Embryonic facial prominence (tissue), 1 donor: ENCODE results near the gene TMEM213.
A peak's percentile ranks its signal among the peaks of the same experiment; 100 is the strongest.

ENCODE experiments used
- DNase-seq: peaks from one replicate; pipeline ENCODE4 v3.0.0-alpha.2; 2016; ENCODE audit errors: extremely low spot score

The TMEM213 gene

DNA sequence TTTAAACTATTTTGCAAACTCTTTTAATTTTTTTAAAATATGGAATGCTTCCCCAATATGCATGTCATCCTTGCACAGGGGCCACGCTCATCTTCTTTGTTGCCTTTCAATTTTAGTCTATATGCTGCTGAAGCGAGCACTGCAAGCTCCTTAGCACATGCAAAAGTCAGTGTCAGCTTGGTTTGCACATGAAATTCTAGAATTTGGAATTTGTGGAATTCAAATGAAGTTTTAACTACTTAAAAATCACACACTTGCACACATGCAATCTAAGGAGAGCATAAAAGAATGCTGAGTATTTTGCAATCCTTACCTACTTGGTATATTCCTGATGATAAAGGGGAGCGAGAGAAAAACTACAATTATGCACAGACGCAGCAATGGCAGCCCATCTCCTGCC lies 78.5 kb downstream of the TMEM213 start:
- no peak for DNase-seq

GRCh38 chr7:138878051-138878450 lies 80.3 kb downstream of the TMEM213 start:
- no peak for DNase-seq

- no peak for DNase-seq
These were observed 81.1 kb downstream of the TMEM213 start for GRCh38 chr7:138878856-138879255.

DNA sequence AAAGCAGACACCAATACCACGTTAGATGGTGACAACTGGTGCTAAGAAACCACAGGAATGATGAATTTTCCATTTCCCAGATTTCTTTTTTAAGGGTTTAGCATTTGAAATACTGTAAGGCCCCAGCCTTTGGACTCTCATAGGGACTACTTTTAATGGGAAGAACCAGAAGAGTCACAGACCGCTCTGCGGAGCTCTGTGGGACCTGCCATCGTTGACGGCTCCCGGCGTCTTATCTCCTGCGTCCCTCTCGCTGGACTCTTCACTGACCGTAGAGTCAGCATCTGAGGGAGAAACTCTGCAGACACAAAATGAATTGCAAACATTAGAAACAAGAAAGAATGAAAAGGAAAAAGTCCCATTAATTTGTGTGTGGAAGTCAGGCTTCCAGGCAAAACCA lies 81.6 kb downstream of the TMEM213 start:
- DNase-seq: no peak

GRCh38 chr7:138880881-138881578 lies 83.2 kb downstream of the TMEM213 start:
- DNase-seq: no peak

- DNase-seq: no peak
These were observed 83.9 kb downstream of the TMEM213 start for GRCh38 chr7:138881579-138882188.

GRCh38 chr7:138882249-138882648 lies 84.5 kb downstream of the TMEM213 start:
- DNase-seq: no peak

DNA sequence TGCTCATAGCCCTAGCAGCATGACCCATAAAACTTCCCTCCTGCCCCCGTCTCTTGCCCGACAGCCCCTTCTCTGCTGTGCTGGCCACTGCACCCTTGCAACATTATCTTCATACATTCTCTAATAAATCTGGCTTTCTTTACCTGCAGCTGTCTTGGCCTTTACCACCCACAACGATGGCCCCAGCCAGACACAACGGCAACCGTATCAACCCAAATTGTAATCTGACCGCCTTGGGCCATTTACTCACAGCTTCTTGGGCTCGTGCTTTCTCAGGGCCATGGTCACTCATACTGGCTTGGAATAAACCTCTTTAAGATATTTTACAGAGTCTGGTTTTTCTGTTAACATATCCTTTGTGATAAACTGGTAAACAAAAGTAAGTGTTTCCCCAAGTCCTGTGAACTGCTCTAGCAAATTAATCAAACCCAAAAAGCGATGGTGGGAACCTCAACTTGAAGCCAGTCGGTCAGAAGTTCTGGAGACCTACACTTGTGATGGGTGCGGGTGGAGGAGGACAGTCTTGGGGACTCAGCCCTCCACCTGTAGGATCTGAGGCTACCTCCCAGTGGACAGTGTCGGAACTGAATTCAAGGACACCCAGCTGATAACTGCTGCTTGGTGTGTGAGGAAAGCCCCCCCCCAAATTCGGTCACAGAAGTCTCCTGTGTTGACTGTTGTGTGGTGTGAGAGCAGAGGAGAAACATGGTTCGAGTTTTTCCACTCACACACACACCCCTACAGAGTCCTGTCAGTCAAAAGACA lies 87.8 kb downstream of the TMEM213 start:
- DNase-seq: no peak

- DNase-seq: peak; percentile 15
These were observed 88.7 kb downstream of the TMEM213 start for GRCh38 chr7:138886501-138886917.

DNA sequence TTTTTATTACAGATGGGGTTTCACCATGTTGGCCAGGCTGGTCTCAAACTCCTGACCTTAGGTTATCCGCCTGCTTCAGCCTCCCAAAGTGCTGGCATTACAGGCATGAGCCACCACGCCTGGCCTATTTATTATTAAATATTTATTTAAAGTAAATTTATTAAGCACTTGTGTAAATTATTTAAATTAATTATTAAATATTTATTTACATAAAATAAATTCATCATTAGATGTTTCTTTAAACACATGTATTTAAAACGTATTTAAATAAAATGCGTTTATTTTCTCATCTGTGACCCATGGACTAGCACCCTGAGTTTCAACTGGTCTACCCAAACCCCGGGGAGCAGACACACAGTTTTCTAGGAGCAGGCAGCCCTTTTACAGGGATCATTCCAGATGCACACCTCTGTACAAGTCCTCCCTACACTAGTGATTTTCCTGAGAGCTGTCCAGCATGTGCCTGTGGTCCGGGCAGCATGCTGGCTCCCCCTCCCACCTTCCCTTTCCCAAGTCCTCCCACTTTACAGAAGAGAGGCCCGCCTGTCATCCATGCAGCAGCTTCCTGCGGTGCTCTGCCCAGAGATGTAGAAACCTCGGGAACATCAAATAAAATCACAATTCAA lies 89.4 kb downstream of the TMEM213 start:
- no peak for DNase-seq
